RWPE2 (cell line): ENCODE data around the gene FUT2.

Experiments
- ATAC-seq: fragments of 200-7000 bp; cut with Tn5 transposase; 3 replicates; pipeline ENCODE4 v1.9.1; 2021; ENCODE audit warnings: low read depth
- DNase-seq: peaks from one replicate; pipeline ENCODE4 v3.0.0-alpha.2; 2020; ENCODE audit warnings: low spot score
- H3K27ac ChIP-seq: fragments of 450-650 bp; 2 replicates; pipeline ENCODE4 v1.5.1; 2017; ENCODE audit warnings: mild to moderate bottlenecking; ENCODE audit not compliant: poor library complexity, severe bottlenecking
- H3K27me3 ChIP-seq: fragments of 250-450 bp; sonication (Bioruptor Pico); 2 replicates; pipeline ENCODE4 v1.5.1; 2021; ENCODE audit warnings: mild to moderate bottlenecking, moderate library complexity; ENCODE audit not compliant: insufficient read depth, poor library complexity, severe bottlenecking
- H3K36me3 ChIP-seq: fragments of 250-450 bp; sonication (Bioruptor Pico); 2 replicates; pipeline ENCODE4 v1.5.1; 2020; ENCODE audit warnings: low read depth, mild to moderate bottlenecking, moderate library complexity
- H3K4me1 ChIP-seq: fragments of 250-450 bp; sonication (Bioruptor Pico); 2 replicates; pipeline ENCODE4 v1.5.1; 2021; ENCODE audit warnings: mild to moderate bottlenecking, moderate library complexity; ENCODE audit not compliant: insufficient read depth, poor library complexity, severe bottlenecking
- H3K4me3 ChIP-seq: fragments of 250-450 bp; sonication (Bioruptor Pico); 2 replicates; pipeline ENCODE4 v1.5.1; 2021; ENCODE audit warnings: mild to moderate bottlenecking, moderate library complexity; ENCODE audit not compliant: severe bottlenecking
- H3K9me3 ChIP-seq: fragments of 250-450 bp; sonication (Bioruptor Pico); 2 replicates; pipeline ENCODE4 v1.5.1; 2021; ENCODE audit warnings: mild to moderate bottlenecking, moderate library complexity; ENCODE audit not compliant: severe bottlenecking
- TF ChIP-seq, protein P1 (sequence below): fragments of 450-650 bp; IDR thresholded peaks from one replicate; pipeline ENCODE4 v1.5.1; 2017; ENCODE audit warnings: mild to moderate bottlenecking, moderate library complexity; ENCODE audit not compliant: poor library complexity, severe bottlenecking

Gene FUT2

DNA sequence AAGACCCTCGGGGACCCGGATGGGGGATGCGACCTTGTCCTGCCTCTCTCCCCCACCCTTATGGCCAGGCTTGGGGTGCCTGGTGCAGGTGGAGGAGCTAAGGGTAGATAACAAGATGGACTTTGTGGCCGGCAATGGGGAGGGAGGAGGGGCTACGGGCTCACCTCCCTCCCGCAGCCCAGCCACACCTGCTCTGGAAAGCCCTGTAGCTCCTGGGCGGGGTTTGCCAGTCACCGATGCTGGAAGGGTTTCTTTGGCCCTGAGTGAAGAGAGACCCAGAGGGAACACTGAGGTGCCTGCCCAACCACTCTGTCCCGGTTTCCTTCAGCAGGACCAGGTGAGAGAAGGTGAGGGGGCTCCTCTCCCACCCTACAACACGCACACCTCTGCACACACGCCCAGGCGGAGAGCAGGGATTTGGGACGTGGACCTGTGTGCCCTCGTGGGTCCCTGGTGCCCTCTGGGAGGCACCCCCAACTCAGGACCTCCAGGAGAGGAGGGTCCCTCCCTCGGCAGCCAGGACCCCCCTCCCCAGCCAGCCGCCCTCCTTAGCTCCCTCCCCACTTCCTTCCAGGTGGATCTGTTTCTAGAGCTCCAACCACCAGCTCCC lies at the start of gene FUT2:
TSS of gene FUT2 (plus strand) at position 229 of the 610 bp plus-strand sequence. CDS start 6,986 bp downstream, outside the sequence.
- H3K27ac ChIP-seq = no peak within 1 kb of the TSS
- TF ChIP-seq, protein P1, sequence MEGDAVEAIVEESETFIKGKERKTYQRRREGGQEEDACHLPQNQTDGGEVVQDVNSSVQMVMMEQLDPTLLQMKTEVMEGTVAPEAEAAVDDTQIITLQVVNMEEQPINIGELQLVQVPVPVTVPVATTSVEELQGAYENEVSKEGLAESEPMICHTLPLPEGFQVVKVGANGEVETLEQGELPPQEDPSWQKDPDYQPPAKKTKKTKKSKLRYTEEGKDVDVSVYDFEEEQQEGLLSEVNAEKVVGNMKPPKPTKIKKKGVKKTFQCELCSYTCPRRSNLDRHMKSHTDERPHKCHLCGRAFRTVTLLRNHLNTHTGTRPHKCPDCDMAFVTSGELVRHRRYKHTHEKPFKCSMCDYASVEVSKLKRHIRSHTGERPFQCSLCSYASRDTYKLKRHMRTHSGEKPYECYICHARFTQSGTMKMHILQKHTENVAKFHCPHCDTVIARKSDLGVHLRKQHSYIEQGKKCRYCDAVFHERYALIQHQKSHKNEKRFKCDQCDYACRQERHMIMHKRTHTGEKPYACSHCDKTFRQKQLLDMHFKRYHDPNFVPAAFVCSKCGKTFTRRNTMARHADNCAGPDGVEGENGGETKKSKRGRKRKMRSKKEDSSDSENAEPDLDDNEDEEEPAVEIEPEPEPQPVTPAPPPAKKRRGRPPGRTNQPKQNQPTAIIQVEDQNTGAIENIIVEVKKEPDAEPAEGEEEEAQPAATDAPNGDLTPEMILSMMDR = no peak
- DNase-seq (no peak), ATAC-seq (peak; percentile 59)
- H3K27me3 ChIP-seq = no peaks in the 10 kb centered on the region
- peaks cover 7% of the 10 kb centered on the region for H3K4me1 ChIP-seq
- peak within 1 kb of the TSS; percentile 9 for H3K4me3 ChIP-seq
- H3K9me3 ChIP-seq = no peaks in the 10 kb centered on the region
- no peaks in the 10 kb centered on the region for H3K36me3 ChIP-seq

DNA sequence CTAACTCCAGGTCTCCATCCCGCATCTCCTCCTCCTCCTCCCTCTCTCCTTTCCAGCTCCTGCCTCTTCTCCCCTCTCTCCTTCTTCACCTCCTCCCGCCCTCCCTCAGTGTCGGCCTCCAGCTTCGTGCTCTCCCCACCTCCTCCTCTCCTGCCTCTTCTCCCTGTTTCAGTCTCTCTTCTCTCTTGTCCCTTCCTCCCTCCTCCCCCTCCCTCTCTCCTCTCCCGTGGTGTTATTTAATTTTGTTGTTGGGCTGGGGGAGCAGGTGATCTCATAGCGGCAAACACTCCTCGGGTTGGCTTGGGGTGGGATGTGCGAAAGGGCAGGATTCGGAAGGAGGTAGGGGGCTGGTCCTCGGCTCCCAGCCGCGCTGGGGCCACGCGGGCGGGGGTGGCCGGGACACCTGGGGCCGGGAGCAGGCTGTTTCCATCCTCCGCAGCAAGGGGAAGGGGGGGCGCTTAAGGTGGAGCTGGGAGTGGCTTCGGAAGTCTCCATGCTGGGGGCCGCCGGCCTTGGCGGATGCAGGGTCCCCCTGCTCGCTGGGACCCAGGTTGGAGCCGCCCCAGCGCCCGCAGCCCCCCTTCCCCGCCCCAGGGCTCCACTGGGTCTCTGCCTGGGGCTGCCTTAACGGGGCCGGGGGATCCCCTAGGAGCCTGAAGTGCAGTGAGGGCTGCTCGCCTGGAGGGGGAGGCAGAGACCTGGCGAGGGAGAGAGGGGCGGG lies 49.6 kb upstream of the FUT2 start, which contains the start of gene CA11:
TSS of gene CA11 (minus strand) at position 187 of the 721 bp plus-strand sequence. CDS start 555 bp downstream, outside the sequence.
- DNase-seq (peak; percentile 82), ATAC-seq (peak; percentile 85)
- Histone ChIP-seq H3K4me1 (peaks cover 9% of the 10 kb centered on the region), H3K4me3 (peak within 1 kb of the TSS; percentile 34), H3K9me3 (no peaks in the 10 kb centered on the region), H3K27me3 (no peaks in the 10 kb centered on the region), H3K36me3 (no peaks in the 10 kb centered on the region), H3K27ac (peak within 1 kb of the TSS; percentile 26)
- TF ChIP-seq, protein P1 = peak; percentile 86

DNA sequence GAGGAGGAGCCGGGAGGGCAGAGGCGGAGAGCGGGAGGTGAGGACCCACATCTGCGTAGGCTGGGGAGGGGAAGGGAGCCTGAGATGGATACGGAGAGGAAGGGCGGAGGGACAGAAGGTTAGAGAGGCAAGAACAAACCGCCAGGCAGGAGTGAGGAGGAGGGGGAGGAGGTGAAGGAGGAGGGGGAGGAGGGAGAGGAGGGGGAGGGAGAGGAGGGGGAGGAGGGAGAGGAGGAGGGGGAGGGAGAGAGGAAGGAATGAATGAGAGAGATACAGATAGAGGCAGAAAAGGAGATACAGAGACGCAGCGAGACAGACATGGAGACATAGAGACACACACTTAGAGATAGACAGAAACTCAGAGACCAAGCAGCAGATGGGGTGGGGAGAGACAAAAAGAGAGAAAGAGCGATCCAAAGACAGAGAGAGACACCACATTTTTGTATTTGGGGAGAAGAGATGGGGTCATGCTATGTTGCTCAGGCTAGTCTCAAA lies 49.0 kb upstream of the FUT2 start:
- Histone ChIP-seq H3K27ac (no peak overlapping the region), H3K4me1 (peaks cover 9% of the 10 kb centered on the region), H3K36me3 (no peaks in the 10 kb centered on the region), H3K27me3 (no peaks in the 10 kb centered on the region), H3K4me3 (peak overlapping the region; percentile 34), H3K9me3 (no peaks in the 10 kb centered on the region)
- ATAC-seq = no peak
- DNase-seq = no peak
- TF ChIP-seq, protein P1 = peak; percentile 2

DNA sequence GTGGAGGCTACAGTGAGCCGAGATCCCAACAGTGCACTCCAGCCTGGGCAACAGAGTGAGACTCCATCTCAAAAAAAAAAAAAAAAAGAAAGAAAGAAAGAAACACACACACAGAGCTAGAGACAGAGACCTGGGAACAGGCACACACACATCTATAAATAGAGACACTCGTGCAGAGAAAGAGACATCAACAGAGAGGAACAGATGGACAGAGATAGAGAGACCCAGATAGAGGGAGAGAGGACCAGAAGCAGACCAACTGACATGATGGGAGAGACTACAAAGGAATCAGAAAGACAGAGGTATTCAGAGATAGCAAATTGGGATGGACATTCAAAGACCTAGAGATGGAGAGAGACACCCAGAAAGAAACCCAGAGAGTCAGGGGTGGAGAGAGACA lies 47.6 kb upstream of the FUT2 start:
- ATAC-seq = no peak
- H3K27me3 ChIP-seq = no peaks in the 10 kb centered on the region
- H3K9me3 ChIP-seq = no peaks in the 10 kb centered on the region
- no peak overlapping the region for H3K27ac ChIP-seq
- DNase-seq = no peak
- H3K4me3 ChIP-seq = no peak overlapping the region
- TF ChIP-seq, protein P1 = no peak
- peaks cover 9% of the 10 kb centered on the region for H3K4me1 ChIP-seq
- H3K36me3 ChIP-seq = no peaks in the 10 kb centered on the region
